Neural cell (in vitro differentiated cells): ENCODE results near the gene GALNT2. TPM values are rescaled to one million over a fixed set of nuclear protein-coding genes. Genes with fewer than 3 reads are reported as not detected.
A peak's percentile ranks its signal among the peaks of the same experiment; 100 is the strongest.

Experiments used
- H2AFZ ChIP-seq: fragments of 200-600, 300-800 bp; sonication (generic), shearing (Covaris generic); 2 replicates; pipeline ENCODE4 v1.6.0; 2014; ENCODE audit warnings: low read depth, mild to moderate bottlenecking, antibody characterized with exemption, low read length, moderate library complexity
- H3F3A ChIP-seq: fragments of 200-600 bp; shearing (Covaris generic); 2 replicates; pipeline ENCODE4 v1.6.1; 2016; ENCODE audit warnings: mild to moderate bottlenecking, moderate library complexity, mixed read lengths, antibody characterized with exemption, low read length; ENCODE audit not compliant: insufficient read depth, poor library complexity, severe bottlenecking
- H3K27ac ChIP-seq: fragments of 200-600, 300-800 bp; sonication (generic), shearing (Covaris generic); 2 replicates; pipeline ENCODE4 v1.5.1; 2014; ENCODE audit warnings: mild to moderate bottlenecking, low read length, moderate library complexity
- H3K27me3 ChIP-seq: fragments of 300-800, 200-600 bp; sonication (generic), shearing (Covaris generic); 2 replicates; pipeline ENCODE4 v1.6.0; 2014; ENCODE audit warnings: mild to moderate bottlenecking, low read depth, low read length, moderate library complexity; ENCODE audit not compliant: insufficient read depth
- H3K36me3 ChIP-seq: fragments of 300-800, 200-600 bp; sonication (generic), shearing (Covaris generic); 2 replicates; pipeline ENCODE4 v1.5.1; 2014; ENCODE audit warnings: mild to moderate bottlenecking, antibody characterized with exemption, low read length, moderate library complexity; ENCODE audit not compliant: insufficient read depth
- H3K4me2 ChIP-seq: fragments of 300-800, 200-600 bp; sonication (generic), shearing (Covaris generic); 2 replicates; pipeline ENCODE4 v1.6.0; 2014; ENCODE audit warnings: mild to moderate bottlenecking, low read length
- H3K4me3 ChIP-seq: fragments of 300-800, 200-600 bp; sonication (generic), shearing (Covaris generic); 2 replicates; pipeline ENCODE4 v1.5.1; 2014; ENCODE audit warnings: mild to moderate bottlenecking, low read length, moderate library complexity
- H3K79me2 ChIP-seq: fragments of 200-600 bp; shearing (Covaris generic); replicated peaks from 2 replicates; pipeline ENCODE4 v1.6.0; 2014; ENCODE audit warnings: mild to moderate bottlenecking, low read length, moderate library complexity; ENCODE audit not compliant: insufficient read depth
- H3K9ac ChIP-seq: fragments of 300-800, 200-600 bp; sonication (generic), shearing (Covaris generic); 2 replicates; pipeline ENCODE4 v1.6.1; 2016; ENCODE audit warnings: mild to moderate bottlenecking, low read length, mixed read lengths
- H3K9me2 ChIP-seq: fragments of 200-600 bp; shearing (Covaris generic); 2 replicates; pipeline ENCODE4 v1.6.1; 2016; ENCODE audit warnings: mild to moderate bottlenecking, low read length, mixed read lengths; ENCODE audit not compliant: insufficient read depth
- H3K9me3 ChIP-seq: fragments of 200-600, 300-800 bp; sonication (generic), shearing (Covaris generic); 2 replicates; pipeline ENCODE4 v1.6.1; 2016; ENCODE audit warnings: mild to moderate bottlenecking, mixed run types, low read length, moderate library complexity, mixed read lengths
- H4K20me1 ChIP-seq: fragments of 200-600 bp; shearing (Covaris generic); 2 replicates; pipeline ENCODE4 v1.6.1; 2016; ENCODE audit warnings: mild to moderate bottlenecking, mixed run types; ENCODE audit not compliant: insufficient read depth
- CTCF ChIP-seq: fragments of 450-650 bp; IDR thresholded peaks from 2 replicates; pipeline ENCODE4 v1.5.1; 2014; ENCODE audit warnings: antibody characterized with exemption, mild to moderate bottlenecking, moderate library complexity; ENCODE audit not compliant: poor library complexity, severe bottlenecking
- EP300 ChIP-seq: fragments of 450-650 bp; conservative IDR thresholded peaks from 2 replicates; pipeline ENCODE4 v1.6.1; 2014; ENCODE audit warnings: antibody characterized with exemption, mild to moderate bottlenecking, moderate library complexity; ENCODE audit not compliant: poor library complexity, severe bottlenecking
- EZH2 ChIP-seq: fragments of 200-600, 300-800 bp; shearing (Covaris generic), sonication (generic); IDR thresholded peaks from 2 replicates; pipeline ENCODE4 v1.6.1; 2014; ENCODE audit warnings: antibody characterized with exemption, low read length, borderline replicate concordance, mild to moderate bottlenecking; ENCODE audit not compliant: insufficient read depth, poor library complexity, severe bottlenecking
- MXI1 ChIP-seq: fragments of 450-650 bp; conservative IDR thresholded peaks from 2 replicates; pipeline ENCODE4 v1.6.1; 2014; ENCODE audit warnings: antibody characterized with exemption, mild to moderate bottlenecking; ENCODE audit not compliant: poor library complexity, severe bottlenecking
- POLR2AphosphoS5 ChIP-seq: IDR thresholded peaks from 2 replicates; pipeline ENCODE4 v1.6.1; 2012
- RAD21 ChIP-seq: fragments of 450-650 bp; conservative IDR thresholded peaks from 2 replicates; pipeline ENCODE4 v1.6.1; 2014; ENCODE audit warnings: antibody characterized with exemption, mild to moderate bottlenecking, moderate library complexity
- REST ChIP-seq: IDR thresholded peaks from 2 replicates; pipeline ENCODE4 v1.6.1; 2012; ENCODE audit warnings: borderline replicate concordance
- SMC3 ChIP-seq: fragments of 450-650 bp; conservative IDR thresholded peaks from 2 replicates; pipeline ENCODE4 v1.6.1; 2014; ENCODE audit warnings: antibody characterized with exemption, mild to moderate bottlenecking, moderate library complexity; ENCODE audit not compliant: poor library complexity
- TAF1 ChIP-seq: IDR thresholded peaks from 2 replicates; pipeline ENCODE4 v1.6.1; 2012; ENCODE audit warnings: low read depth
- polyA plus RNA-seq: library from polyadenylated mRNA; depleted of rRNA; stranded (reverse); fragments of >200 nt; gene quantifications from 2 replicates; pipeline ENCODE4 v1.2.3, GENCODE V29; 2014

The GALNT2 gene
- polyA plus RNA-seq, 1 donor from 2014 or later: 38.8 TPM

- H4K20me1 ChIP-seq: no peaks in the 10 kb centered on the region
- no peak overlapping the region for H3K9ac ChIP-seq
- H3K79me2 ChIP-seq: no peaks in the 10 kb centered on the region
- H3F3A ChIP-seq: no peaks in the 10 kb centered on the region
- no peaks in the 10 kb centered on the region for H3K9me3 ChIP-seq
- no peaks in the 10 kb centered on the region for H3K36me3 ChIP-seq
- no peak overlapping the region for H3K4me2 ChIP-seq
- no peak overlapping the region for H3K4me3 ChIP-seq
- no peaks in the 10 kb centered on the region for H3K9me2 ChIP-seq
- no peak overlapping the region for H3K27ac ChIP-seq
- no peaks in the 10 kb centered on the region for H3K27me3 ChIP-seq
- H2AFZ ChIP-seq: no peak overlapping the region
- TF ChIP-seq REST (no peak), CTCF (no peak), SMC3 (no peak), RAD21 (no peak), EZH2 (no peak), EP300 (no peak), MXI1 (no peak), POLR2AphosphoS5 (no peak), TAF1 (no peak)
These were observed 152.4 kb downstream of the GALNT2 start for GRCh38 chr1:230219174-230220067.

GRCh38 chr1:230220478-230220877 lies 153.4 kb downstream of the GALNT2 start:
- no peak overlapping the region for H3K27ac ChIP-seq
- H3F3A ChIP-seq: no peaks in the 10 kb centered on the region
- H3K27me3 ChIP-seq: no peaks in the 10 kb centered on the region
- H3K9me3 ChIP-seq: no peaks in the 10 kb centered on the region
- H3K9me2 ChIP-seq: no peaks in the 10 kb centered on the region
- H3K36me3 ChIP-seq: no peaks in the 10 kb centered on the region
- no peak overlapping the region for H2AFZ ChIP-seq
- TF ChIP-seq POLR2AphosphoS5 (no peak), SMC3 (no peak), RAD21 (no peak), TAF1 (no peak), CTCF (no peak), EZH2 (no peak), MXI1 (no peak), REST (no peak), EP300 (no peak)
- no peak overlapping the region for H3K9ac ChIP-seq
- no peaks in the 10 kb centered on the region for H3K79me2 ChIP-seq
- H4K20me1 ChIP-seq: no peaks in the 10 kb centered on the region
- H3K4me2 ChIP-seq: peak overlapping the region; percentile 13
- H3K4me3 ChIP-seq: no peak overlapping the region
